Endothelial cell (in vitro differentiated cells): ENCODE measurements around the gene VAC14. TPM values are rescaled to one million over a fixed set of nuclear protein-coding genes. Genes with fewer than 3 reads are reported as not detected.

ENCODE experiments used
- DNase-seq: peaks from one replicate; pipeline ENCODE4 v3.0.0; 2021; ENCODE audit warnings: low spot score
- H3K27ac Mint-ChIP-seq: one replicate; pipeline ENCODE4 v1.8.0; 2021; ENCODE audit warnings: mixed read lengths, inconsistent platforms; ENCODE audit not compliant: unreplicated experiment
- H3K27me3 Mint-ChIP-seq: one replicate; pipeline ENCODE4 v1.8.0; 2021; ENCODE audit warnings: mild to moderate bottlenecking, moderate library complexity, mixed read lengths, inconsistent platforms; ENCODE audit not compliant: unreplicated experiment
- H3K36me3 Mint-ChIP-seq: one replicate; pipeline ENCODE4 v1.8.0; 2021; ENCODE audit warnings: mild to moderate bottlenecking, low read depth, mixed read lengths, inconsistent platforms; ENCODE audit not compliant: unreplicated experiment
- H3K4me1 Mint-ChIP-seq: one replicate; pipeline ENCODE4 v1.8.0; 2021; ENCODE audit warnings: mild to moderate bottlenecking, mixed read lengths, inconsistent platforms; ENCODE audit not compliant: unreplicated experiment
- H3K4me3 Mint-ChIP-seq: one replicate; pipeline ENCODE4 v1.8.0; 2021; ENCODE audit warnings: mild to moderate bottlenecking, mixed read lengths, inconsistent platforms; ENCODE audit not compliant: unreplicated experiment
- H3K9me3 Mint-ChIP-seq: one replicate; pipeline ENCODE4 v1.8.0; 2021; ENCODE audit warnings: mixed read lengths, inconsistent platforms; ENCODE audit not compliant: unreplicated experiment
- CTCF ChIP-seq: fragments of 200-600 bp; sonication (generic); IDR thresholded peaks from one replicate; pipeline ENCODE4 v1.5.0; 2021; ENCODE audit warnings: antibody characterized with exemption; ENCODE audit not compliant: unreplicated experiment
- total RNA-seq: library from RNA; stranded (reverse); fragmentation: NEBNext Ultra II Directional; extraction: Animal tissue kit (Norgen Biotek cat#: 25700); gene quantifications from one replicate; pipeline ENCODE4 v1.2.1, GENCODE V29; 2021; ENCODE audit not compliant: unreplicated experiment

Gene VAC14
- total RNA-seq, 1 donor from 2014 or later: 35.6 TPM

DNA sequence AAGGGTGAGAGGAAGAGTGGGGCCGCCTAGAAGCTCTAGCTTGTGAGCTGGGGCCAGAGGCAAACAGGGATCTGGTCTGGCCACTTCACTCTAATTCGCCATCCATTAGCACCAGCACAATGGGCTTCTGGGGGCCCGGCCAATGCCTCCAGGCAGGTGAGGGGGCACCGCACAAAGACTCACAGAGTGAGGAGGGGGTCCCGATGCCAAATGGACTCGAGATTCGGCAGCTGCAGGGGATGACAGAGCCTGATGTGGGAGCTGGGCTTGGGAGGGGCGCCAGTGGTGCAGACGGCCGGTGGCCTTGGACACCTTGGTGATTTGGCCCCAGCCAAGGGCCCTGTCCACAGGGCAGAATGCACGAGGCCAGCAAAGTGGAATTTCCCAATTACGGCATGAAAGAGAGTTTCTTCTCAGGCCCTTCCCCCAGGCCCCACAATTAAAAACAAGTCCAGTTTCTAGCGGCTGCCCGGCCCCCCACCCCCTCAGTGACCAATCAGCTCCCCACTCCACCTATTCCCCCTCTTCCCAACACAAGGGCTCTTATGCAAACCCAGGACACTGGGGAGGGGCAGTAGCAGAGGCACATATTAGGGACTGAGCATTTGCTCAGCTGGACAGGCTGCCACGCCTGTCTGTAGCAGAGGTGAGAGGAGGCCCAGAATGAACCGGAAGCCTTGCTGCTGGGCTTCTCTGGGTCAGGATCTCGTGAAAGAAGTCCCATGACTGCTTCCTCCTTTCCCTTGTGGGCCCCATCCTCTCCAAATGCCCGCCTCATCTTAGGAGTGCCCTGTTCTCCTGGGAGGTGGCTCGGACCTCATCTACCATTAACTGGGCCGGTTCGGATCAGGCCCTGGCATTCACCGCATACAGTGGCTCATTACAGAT lies 75.7 kb downstream of the VAC14 start:
- no peak for TF ChIP-seq CTCF
- H3K9me3 Mint-ChIP-seq: no peaks in the 10 kb centered on the region
- H3K27me3 Mint-ChIP-seq: peaks cover 14% of the 10 kb centered on the region
- DNase-seq: no peak
- peaks cover 34% of the 10 kb centered on the region for H3K36me3 Mint-ChIP-seq
- peaks cover 34% of the 10 kb centered on the region for H3K4me1 Mint-ChIP-seq
- H3K27ac Mint-ChIP-seq: no peak overlapping the region
- no peak overlapping the region for H3K4me3 Mint-ChIP-seq

GRCh38 chr16:70724146-70725023 lies 76.6 kb downstream of the VAC14 start:
- no peak overlapping the region for H3K27ac Mint-ChIP-seq

DNA sequence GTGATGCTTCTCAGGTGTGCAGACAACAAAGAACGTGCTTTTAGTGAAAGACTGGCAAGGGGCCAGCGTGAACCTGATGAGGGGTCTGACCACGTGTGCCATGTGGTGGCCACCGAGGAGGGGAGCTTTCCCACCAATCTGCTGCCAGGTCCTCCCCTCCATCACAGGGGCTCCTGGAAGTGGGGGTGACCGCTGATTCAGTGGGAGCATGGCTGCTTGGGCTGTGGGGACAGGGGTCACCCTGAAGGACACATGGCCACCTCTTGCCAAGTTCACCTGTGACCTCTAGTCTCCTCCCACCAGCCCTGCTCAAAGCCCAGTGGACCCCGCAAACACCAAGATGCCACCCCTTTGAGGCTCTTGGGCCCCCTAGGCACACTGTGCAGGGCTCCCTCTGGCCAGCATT lies 77.2 kb downstream of the VAC14 start:
- H3K4me3 Mint-ChIP-seq: no peak overlapping the region
- H3K27me3 Mint-ChIP-seq: peaks cover 8% of the 10 kb centered on the region
- DNase-seq: no peak
- H3K4me1 Mint-ChIP-seq: peaks cover 27% of the 10 kb centered on the region
- TF ChIP-seq CTCF: no peak
- peaks cover 7% of the 10 kb centered on the region for H3K9me3 Mint-ChIP-seq
- peaks cover 37% of the 10 kb centered on the region for H3K36me3 Mint-ChIP-seq
- no peak overlapping the region for H3K27ac Mint-ChIP-seq

More at GRCh38 chr16:70724146-70725023, 76.6 kb downstream of the VAC14 start:
- no peak overlapping the region for H3K4me3 Mint-ChIP-seq
- H3K36me3 Mint-ChIP-seq: peaks cover 35% of the 10 kb centered on the region
- H3K9me3 Mint-ChIP-seq: peaks cover 5% of the 10 kb centered on the region
- TF ChIP-seq CTCF: no peak
- DNase-seq: no peak
- H3K4me1 Mint-ChIP-seq: peaks cover 28% of the 10 kb centered on the region
- H3K27me3 Mint-ChIP-seq: peaks cover 8% of the 10 kb centered on the region

DNA sequence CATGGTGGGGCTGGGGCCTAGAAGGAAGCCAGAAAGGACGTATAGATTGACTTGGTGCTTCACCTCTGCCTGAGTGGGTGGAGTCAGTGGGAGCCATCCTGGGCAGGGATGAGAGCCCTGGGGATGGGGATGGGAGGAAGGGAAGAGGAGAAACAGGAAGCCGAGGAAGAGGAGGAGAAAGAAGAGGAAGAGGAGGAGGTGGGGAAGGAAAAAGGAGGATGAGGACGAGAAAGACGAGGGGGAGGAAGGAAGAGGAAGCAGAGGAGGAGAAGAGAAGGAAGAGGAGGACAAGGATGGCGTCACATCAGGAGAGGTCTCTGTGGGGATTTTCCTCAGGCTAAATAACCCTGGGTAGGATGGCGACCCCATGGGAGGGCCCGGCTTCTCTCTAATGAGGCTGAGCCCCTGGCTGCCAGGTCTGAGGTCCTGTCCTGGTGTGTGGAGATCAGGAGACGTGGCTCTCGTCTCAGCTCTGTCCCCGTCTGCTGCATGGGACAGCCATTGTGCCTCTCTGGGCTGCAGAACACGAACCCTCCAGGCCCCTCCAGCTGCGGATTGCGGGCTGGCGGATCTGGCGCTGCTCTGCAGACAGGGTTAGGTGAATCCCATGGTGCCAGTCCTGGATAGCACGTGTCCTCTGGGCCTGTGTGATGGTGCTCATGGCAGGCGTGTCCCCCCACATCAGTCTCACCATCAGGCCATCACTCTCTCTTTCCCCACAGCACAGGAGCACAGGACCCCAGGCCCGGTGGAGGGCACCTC lies 79.6 kb downstream of the VAC14 start:
- Mint-ChIP-seq H3K27me3 (peaks cover 7% of the 10 kb centered on the region), H3K4me1 (peaks cover 23% of the 10 kb centered on the region), H3K4me3 (no peak overlapping the region), H3K9me3 (peaks cover 7% of the 10 kb centered on the region), H3K36me3 (peaks cover 34% of the 10 kb centered on the region), H3K27ac (peak overlapping the region; percentile 52)
- DNase-seq: no peak
- TF ChIP-seq CTCF: no peak
